ENCODE data around the gene ABI3.

ABI3 gene

GRCh38 chr17:49225554-49226236 lies 15.2 kb downstream of the ABI3 start:
- no peaks in the 10 kb centered on the region for H3K9me3 Mint-ChIP-seq
- DNase-seq (no peak), ATAC-seq (no peak)
- peaks cover 5% of the 10 kb centered on the region for H3K36me3 Mint-ChIP-seq (ENCODE audit: low read depth)
- peaks cover 33% of the 10 kb centered on the region for H3K4me1 Mint-ChIP-seq
- no peak overlapping the region for H3K4me3 Mint-ChIP-seq
- peaks cover 30% of the 10 kb centered on the region for H3K27me3 Mint-ChIP-seq
- no peak overlapping the region for H3K27ac Mint-ChIP-seq

DNA sequence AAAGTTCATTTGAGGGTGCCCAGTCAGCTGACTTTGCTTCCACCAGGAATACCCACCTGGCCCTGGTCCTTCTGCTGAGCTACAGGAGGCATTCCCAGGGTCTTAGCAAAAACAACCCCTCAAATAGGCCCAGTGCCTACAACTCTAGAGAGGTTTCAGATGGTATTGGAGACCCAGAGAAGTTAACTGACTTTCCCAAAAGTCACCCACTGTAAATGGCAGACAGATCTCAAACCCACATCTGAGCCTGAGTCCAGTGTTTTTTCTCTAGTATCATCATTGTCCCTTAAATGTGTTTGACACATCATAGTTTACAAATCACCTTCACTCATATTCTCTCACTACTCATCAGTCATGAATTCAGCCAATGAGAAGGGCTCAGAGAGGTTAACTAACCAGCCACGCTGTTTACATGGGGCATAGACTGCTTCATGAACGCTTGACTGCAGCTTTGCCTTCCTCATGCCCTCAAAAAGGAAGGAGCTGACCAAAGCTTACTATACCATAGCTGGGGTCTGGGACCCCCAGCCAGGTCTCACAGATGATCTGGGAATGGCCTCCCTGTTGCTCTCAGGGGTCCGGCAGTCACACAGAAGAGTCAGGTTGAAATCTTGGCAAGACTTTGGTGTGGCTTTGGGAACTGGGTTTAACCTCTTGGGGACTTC lies 16.4 kb downstream of the ABI3 start:
- Mint-ChIP-seq H3K27ac (no peak overlapping the region), H3K36me3 (ENCODE audit: low read depth) (peaks cover 5% of the 10 kb centered on the region), H3K4me1 (peaks cover 37% of the 10 kb centered on the region), H3K9me3 (no peaks in the 10 kb centered on the region), H3K27me3 (peaks cover 36% of the 10 kb centered on the region), H3K4me3 (no peak overlapping the region)
- DNase-seq = no peak
- ATAC-seq = no peak

DNA sequence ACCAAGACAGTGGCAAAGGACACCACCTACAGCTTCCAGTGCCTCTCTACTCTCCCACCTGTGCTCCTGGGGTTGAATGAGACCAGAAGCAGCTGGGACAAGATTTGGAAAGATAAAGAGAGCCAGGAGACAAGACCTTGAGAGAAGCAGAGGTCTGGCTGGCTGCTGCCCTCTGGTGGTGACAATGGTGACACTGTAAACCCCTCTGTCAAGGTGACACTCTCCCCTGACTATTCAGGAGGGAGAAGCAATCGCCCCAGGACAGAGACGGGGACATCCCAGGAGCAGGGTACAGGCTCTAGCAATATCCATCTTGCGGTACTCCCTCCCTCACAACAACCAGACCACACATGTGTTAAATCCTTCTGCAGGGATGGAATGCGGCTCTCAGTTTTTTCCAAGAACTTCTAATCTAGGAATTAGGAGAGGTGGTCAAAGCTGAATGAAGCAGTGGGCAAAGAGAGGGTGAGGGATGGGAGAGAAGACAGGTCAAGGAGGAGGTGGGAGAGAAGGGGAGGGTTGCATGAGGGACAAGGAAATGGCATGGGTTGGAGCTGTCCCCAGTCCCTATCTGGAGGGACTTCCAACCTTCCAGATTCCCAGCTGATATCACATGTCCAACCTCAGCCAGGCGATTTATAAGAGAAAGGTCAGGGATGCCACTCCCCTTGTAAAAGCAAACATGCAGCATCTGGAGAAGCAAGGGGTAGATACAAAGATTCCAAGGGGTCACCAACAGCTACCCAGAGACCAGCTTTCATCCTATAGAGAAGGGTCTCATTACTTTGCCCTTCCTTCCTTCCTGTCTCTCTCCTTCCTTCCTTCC lies 17.1 kb downstream of the ABI3 start:
- Mint-ChIP-seq H3K27me3 (peaks cover 37% of the 10 kb centered on the region), H3K27ac (no peak overlapping the region), H3K4me3 (no peak overlapping the region), H3K9me3 (no peaks in the 10 kb centered on the region), H3K36me3 (ENCODE audit: low read depth) (peaks cover 2% of the 10 kb centered on the region), H3K4me1 (peaks cover 35% of the 10 kb centered on the region)
- DNase-seq (peak; percentile 82), ATAC-seq (peak; percentile 47)

GRCh38 chr17:49229076-49229804 lies 18.7 kb downstream of the ABI3 start:
- Mint-ChIP-seq H3K36me3 (ENCODE audit: low read depth) (no peaks in the 10 kb centered on the region), H3K4me1 (peaks cover 21% of the 10 kb centered on the region), H3K9me3 (no peaks in the 10 kb centered on the region), H3K27ac (no peak overlapping the region), H3K4me3 (no peak overlapping the region), H3K27me3 (peaks cover 32% of the 10 kb centered on the region)
- ATAC-seq (no peak), DNase-seq (no peak)

DNA sequence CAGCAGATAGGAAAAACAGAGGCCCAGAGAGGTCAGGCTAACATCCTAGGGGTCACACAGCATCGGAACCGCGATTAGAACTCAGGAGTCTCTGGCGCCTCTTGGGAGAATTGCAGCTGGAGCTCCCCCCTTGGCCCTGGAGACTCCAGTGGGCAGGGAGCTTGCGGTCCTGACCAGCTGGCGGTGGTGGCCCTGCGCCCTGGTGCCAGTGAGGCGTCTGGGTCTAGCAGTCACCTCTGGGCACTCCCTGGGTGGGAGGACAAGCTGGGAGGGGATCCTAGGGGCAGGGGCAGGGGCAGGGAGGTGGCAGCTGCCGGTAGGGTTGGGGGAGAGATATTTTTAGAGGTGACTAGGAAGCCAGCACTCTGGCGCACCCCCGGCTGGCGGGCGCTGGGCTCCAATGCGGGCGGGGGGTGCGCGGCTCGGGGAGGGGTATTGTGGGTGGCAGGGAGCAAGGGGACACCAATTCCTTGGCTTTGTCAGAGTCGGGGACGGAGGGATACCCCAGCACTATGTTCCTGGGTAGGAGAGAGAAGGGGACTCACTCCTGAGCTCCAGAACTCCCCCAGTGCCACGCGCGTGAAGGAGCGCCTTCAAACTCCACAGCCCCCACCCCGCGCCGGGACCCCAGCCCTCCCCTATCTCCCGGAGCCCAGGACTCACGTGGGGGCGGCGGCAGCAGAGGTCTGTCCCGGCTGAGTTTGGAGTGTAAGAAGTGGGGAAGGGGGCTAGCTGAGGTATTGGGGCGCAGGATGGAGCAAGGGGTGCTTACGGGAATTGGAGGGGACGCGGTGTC lies 19.5 kb downstream of the ABI3 start:
- Mint-ChIP-seq H3K27ac (no peak overlapping the region), H3K36me3 (ENCODE audit: low read depth) (no peaks in the 10 kb centered on the region), H3K27me3 (peaks cover 29% of the 10 kb centered on the region), H3K4me3 (peak overlapping the region; percentile 81), H3K4me1 (peaks cover 18% of the 10 kb centered on the region), H3K9me3 (no peaks in the 10 kb centered on the region)
- ATAC-seq (no peak), DNase-seq (no peak)

DNA sequence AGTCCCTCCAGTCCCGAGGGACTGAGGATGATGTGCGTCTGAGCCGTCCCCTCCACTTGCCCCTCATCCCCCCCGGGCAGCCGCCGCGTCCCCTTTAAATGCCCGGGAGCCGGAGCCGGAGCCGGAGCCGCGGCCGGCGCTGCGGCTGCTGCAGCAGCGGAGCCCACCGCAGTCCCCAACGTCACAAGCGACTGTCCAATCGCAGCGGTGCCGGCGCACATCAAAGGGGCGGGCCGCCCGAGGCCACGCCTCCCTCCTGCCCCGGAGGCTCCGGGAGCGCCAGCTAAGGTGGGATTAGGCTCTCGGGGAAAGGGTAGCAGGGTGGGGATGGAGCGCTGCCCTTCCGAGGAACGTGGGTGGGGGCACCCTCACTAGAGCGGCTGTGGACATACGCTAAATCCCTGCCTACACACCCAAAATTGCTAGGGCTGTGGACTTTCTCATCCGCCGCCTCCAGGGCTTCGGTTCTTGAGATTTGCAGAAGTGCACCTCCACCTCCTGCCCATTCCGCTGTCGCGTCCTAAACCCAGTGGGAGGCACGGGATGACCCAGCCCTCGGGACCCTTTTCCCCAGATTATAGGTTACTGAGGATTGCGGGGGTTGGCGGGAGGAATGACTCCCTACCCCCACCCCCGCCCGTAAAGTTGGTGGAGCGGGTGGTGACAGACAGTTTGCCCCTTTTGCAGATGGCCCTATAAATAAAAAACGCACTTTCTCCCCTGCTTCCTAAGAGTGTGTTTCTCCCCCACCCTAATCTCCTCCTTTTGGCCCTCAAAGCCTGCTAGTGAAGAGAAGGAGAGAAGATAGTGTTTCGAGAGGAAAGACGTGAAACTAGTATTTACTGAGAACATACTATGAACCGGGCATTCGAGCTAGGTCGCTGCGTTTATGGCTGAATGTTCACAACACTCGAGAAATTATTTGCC lies 20.4 kb downstream of the ABI3 start, which contains the start of gene PHOSPHO1:
Gene PHOSPHO1 (minus strand): TSS at position 152 of the 927 bp plus-strand sequence. CDS start 4,096 bp downstream, outside the sequence.
- DNase-seq (peak; percentile 92), ATAC-seq (peak; percentile 89)
- Mint-ChIP-seq H3K9me3 (no peaks in the 10 kb centered on the region), H3K4me3 (peak within 1 kb of the TSS; percentile 81), H3K27ac (no peak within 1 kb of the TSS), H3K36me3 (ENCODE audit: low read depth) (no peaks in the 10 kb centered on the region), H3K27me3 (peaks cover 24% of the 10 kb centered on the region), H3K4me1 (peaks cover 18% of the 10 kb centered on the region)

DNA sequence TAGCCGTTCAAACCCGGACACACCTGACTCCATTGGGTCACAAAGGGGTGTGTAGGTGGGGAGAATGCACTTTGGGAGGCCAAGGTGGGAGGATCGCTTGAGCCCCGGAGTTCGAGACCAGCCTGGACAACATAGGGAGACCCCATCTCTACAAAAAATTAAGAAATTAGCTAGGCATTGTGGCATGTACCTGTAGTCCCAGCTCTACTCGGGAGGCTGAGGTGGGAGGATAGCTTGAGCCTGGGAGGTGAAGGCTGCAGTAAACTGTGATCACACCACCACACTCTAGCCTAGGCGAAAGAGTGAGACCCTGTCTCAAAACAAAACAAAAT lies 21.0 kb downstream of the ABI3 start:
- Mint-ChIP-seq H3K4me3 (peak overlapping the region; percentile 81), H3K36me3 (ENCODE audit: low read depth) (no peaks in the 10 kb centered on the region), H3K4me1 (peaks cover 18% of the 10 kb centered on the region), H3K9me3 (no peaks in the 10 kb centered on the region), H3K27ac (no peak overlapping the region), H3K27me3 (peaks cover 20% of the 10 kb centered on the region)
- no peak for DNase-seq
- ATAC-seq = no peak

DNA sequence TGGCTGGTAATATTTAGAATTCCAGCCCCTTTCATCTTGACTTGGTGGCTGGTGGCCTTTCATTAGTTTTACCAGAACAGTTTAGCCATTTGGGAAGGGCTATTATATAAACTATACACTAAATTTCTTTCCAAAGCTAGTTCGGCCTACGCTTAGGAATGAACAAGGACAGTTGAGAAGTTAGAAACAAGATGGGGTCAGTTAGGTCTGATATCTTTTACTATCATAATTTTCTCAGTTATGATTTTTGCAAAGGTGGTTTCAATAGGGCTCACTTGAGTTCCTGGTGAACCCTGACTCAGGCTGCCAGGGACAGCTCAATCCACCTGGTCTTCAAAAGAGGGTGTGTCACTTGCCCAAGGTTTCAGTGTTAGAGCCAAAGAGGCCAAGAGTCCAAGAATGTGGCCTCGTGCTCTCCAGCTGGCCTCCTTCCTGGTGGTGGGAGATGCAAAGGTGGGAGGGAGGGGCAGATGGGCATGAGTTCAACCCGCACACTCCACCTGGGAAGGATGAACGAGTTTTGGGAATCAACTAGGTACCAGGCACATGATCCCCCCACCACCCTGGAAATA lies 24.1 kb downstream of the ABI3 start:
- ATAC-seq (no peak), DNase-seq (no peak)
- no peaks in the 10 kb centered on the region for H3K9me3 Mint-ChIP-seq
- H3K27me3 Mint-ChIP-seq = peaks cover 12% of the 10 kb centered on the region
- H3K4me3 Mint-ChIP-seq = no peak overlapping the region
- no peak overlapping the region for H3K27ac Mint-ChIP-seq
- H3K36me3 Mint-ChIP-seq (ENCODE audit: low read depth) = no peaks in the 10 kb centered on the region
- H3K4me1 Mint-ChIP-seq = peaks cover 6% of the 10 kb centered on the region

DNA sequence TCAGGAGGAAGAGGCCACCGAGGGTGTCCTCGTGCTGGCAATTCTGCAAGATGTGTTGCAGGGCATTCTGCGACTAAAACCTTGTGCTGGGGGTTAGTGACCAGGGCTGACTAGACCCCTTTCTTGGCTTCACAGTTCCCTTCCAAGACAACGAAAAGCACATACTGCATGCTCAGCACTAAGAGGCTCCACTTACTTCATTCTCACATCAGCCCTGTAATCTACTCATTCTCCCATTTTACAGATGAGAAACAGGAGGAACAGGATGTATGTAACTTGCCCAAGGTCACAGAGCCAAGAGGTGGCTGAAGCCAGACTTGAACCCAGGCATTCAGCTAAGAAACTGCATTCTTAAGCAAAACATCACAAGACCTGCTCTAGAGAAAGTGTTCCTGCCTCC lies 25.4 kb downstream of the ABI3 start:
- DNase-seq = no peak
- Mint-ChIP-seq H3K27me3 (peaks cover 10% of the 10 kb centered on the region), H3K4me3 (no peak overlapping the region), H3K4me1 (peaks cover 5% of the 10 kb centered on the region), H3K9me3 (no peaks in the 10 kb centered on the region), H3K36me3 (ENCODE audit: low read depth) (no peaks in the 10 kb centered on the region), H3K27ac (no peak overlapping the region)
- ATAC-seq = no peak

DNA sequence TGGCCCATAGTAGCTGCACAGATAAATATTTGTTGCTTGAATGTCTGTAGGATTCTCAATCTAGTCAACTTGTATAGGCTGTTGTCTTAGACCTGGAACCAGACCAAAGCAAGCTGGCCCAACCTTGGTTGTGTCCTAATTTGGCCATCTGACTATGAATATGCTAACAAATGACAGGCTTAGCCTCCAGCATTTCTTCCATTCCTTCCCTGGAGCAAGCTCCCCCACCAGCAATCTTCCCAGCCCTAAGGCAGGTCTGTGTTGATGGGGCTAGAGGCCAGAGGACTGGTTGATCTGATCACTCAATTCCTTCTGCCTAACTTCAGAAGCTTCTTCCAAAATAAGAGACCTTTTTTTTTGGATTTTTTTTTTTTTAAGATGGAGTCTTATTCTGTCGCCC lies 29.5 kb downstream of the ABI3 start:
- H3K9me3 Mint-ChIP-seq = no peaks in the 10 kb centered on the region
- no peaks in the 10 kb centered on the region for H3K4me1 Mint-ChIP-seq
- H3K27ac Mint-ChIP-seq = no peak overlapping the region
- ATAC-seq (no peak), DNase-seq (no peak)
- H3K27me3 Mint-ChIP-seq = no peaks in the 10 kb centered on the region
- H3K4me3 Mint-ChIP-seq = no peak overlapping the region
- no peaks in the 10 kb centered on the region for H3K36me3 Mint-ChIP-seq (ENCODE audit: low read depth)

DNA sequence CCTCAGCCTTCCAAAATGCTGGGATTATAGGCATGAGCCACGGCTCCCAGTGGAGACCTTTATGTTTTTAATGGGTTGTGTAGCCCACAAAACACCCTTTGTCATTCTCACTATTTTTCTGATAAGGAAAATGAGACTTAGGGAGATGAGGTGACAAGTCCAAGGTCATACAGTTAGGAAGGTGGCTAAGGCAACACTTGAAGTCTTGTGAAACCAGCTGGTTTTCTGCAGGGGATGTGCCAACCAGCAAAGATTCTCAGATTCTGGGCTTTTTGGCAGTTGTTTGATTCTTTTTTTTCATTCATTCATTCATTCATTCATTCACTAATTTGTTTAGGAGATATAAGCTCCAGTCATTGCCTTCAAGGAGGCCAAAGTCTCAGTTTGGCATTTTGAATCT lies 30.1 kb downstream of the ABI3 start:
- H3K36me3 Mint-ChIP-seq (ENCODE audit: low read depth) = no peaks in the 10 kb centered on the region
- ATAC-seq = no peak
- no peaks in the 10 kb centered on the region for H3K27me3 Mint-ChIP-seq
- H3K9me3 Mint-ChIP-seq = no peaks in the 10 kb centered on the region
- no peak overlapping the region for H3K27ac Mint-ChIP-seq
- no peak for DNase-seq
- no peaks in the 10 kb centered on the region for H3K4me1 Mint-ChIP-seq
- H3K4me3 Mint-ChIP-seq = no peak overlapping the region

- Mint-ChIP-seq H3K36me3 (ENCODE audit: low read depth) (no peaks in the 10 kb centered on the region), H3K9me3 (no peaks in the 10 kb centered on the region), H3K27me3 (no peaks in the 10 kb centered on the region), H3K27ac (no peak overlapping the region), H3K4me3 (no peak overlapping the region), H3K4me1 (no peaks in the 10 kb centered on the region)
- ATAC-seq (no peak), DNase-seq (no peak)
These were observed 30.5 kb downstream of the ABI3 start for GRCh38 chr17:49241040-49241439.

Data from activated naive CD8-positive, alpha-beta T cell treated with anti-CD3 and anti-CD28 coated beads, Interleukin-2, amount 50 U/mL, for 24 hours (primary cell).